Heart left ventricle (tissue), 16 donors: ENCODE measurements around the gene BMP2. TPM values are rescaled to one million over a fixed set of nuclear protein-coding genes. Genes with fewer than 3 reads are reported as not detected.
A peak's percentile ranks its signal among the peaks of the same experiment; 100 is the strongest.

Experiments
- ATAC-seq, 4 donors: fragments of 200-7000 bp; cut with Tn5 transposase; one replicate each; pipeline ENCODE4 v1.9.1; 2020 to 2022; ENCODE audit warnings: moderate library complexity in 4 of 4, mild to moderate bottlenecking in 3 of 4, moderate number of reproducible peaks in 1 of 4
- DNase-seq, 5 donors: peaks; one replicate each; pipeline ENCODE4 v3.0.0-alpha.2; 2020
- H3K27ac ChIP-seq, 12 donors: fragments of 200-600 bp; sonication (generic) in 4 of 12; one replicate each; pipeline versions ENCODE4 v1.5.0 to v1.8.0; 2016 to 2022; ENCODE audit warnings: mild to moderate bottlenecking in 2 of 12
- H3K27me3 ChIP-seq, 9 donors: fragments of 200-600 bp; sonication (generic) in 2 of 9; one replicate each; pipeline versions ENCODE4 v1.5.1 to v1.8.0; 2016 to 2022; ENCODE audit warnings: mild to moderate bottlenecking in 3 of 9
- H3K36me3 ChIP-seq, 9 donors: fragments of 200-600 bp; sonication (generic) in 2 of 9; one replicate each; pipeline versions ENCODE4 v1.5.0 to v1.8.0; 2018 to 2022; ENCODE audit warnings: mild to moderate bottlenecking in 2 of 9
- H3K4me1 ChIP-seq, 12 donors: fragments of 200-600 bp; sonication (generic) in 4 of 12; one replicate each; pipeline versions ENCODE4 v1.5.0 to v1.8.0; 2016 to 2022; ENCODE audit warnings: mild to moderate bottlenecking in 3 of 12
- H3K4me3 ChIP-seq, 12 donors: fragments of 200-600 bp; sonication (generic) in 4 of 12; one replicate each; pipeline versions ENCODE4 v1.5.0 to v1.8.0; 2017 to 2022; ENCODE audit warnings: mild to moderate bottlenecking in 9 of 12, moderate library complexity in 4 of 12
- H3K9me3 ChIP-seq, 12 donors: fragments of 200-600 bp; sonication (generic) in 4 of 12; one replicate each; pipeline versions ENCODE4 v1.5.0 to v1.8.0; 2016 to 2022; ENCODE audit warnings: mild to moderate bottlenecking in 1 of 12
- CTCF ChIP-seq, 12 donors: fragments of 200-600 bp; sonication (generic) in 4 of 12; IDR thresholded peaks; one replicate each; pipeline versions ENCODE4 v1.5.0 to v1.8.0; 2018 to 2022; ENCODE audit warnings: antibody characterized with exemption in 12 of 12, mild to moderate bottlenecking in 5 of 12
- POLR2A ChIP-seq, 2 donors: fragments of 450-650 bp; IDR thresholded peaks; one replicate each; pipeline ENCODE4 v1.6.1; 2017; ENCODE audit warnings: antibody characterized with exemption in 2 of 2, mild to moderate bottlenecking in 2 of 2, moderate library complexity in 2 of 2
- WGBS, 4 donors: extraction: QIAGEN DNeasy Blood & Tissue Kit in 2 of 4; methylation state at CpG; one replicate each; pipeline versions ENCODE4 v1.1.5 to v1.1.7; 2013 to 2018; 5-methylcytosine and 5-hydroxymethylcytosine counted together
- intact Hi-C, 10 donors: fragments of 100-400 bp; cut with DNase I; formaldehyde crosslinking; loops; one replicate each; pipeline versions ENCODE4 v1.11.1 to v1.14.2; 2022
- long read RNA-seq, 3 donors: library from polyadenylated mRNA; unstranded; transcript quantifications; one replicate each; pipeline ENCODE4 v2.0.0, GENCODE V29; 2020 to 2021
- polyA plus RNA-seq, 2 donors: library from polyadenylated mRNA; stranded (reverse); fragments of 200-250 nt; gene quantifications; one replicate each; pipeline ENCODE4 v1.2.3, GENCODE V29; 2013
- total RNA-seq, 9 donors: library from RNA; depleted of rRNA in 2 of 9; stranded (reverse); fragments of >200 nt in 2 of 9; fragmentation: NEBNext Ultra II Directional in 3 of 9; extraction: Animal tissue kit (Norgen Biotek cat#: 25700) in 3 of 9; gene quantifications; one replicate each; pipeline versions ENCODE4 v1.1.0 to v1.2.4, GENCODE V29; 2016 to 2023
- donor health status: ischemic (EF 13 %, LVEDD 7.1; RV severe dilation, severe dysfunction).
- donor health status: healthy with polysubstance abuse.
- donor health status: DM: no; HTN: yes; CAD: no.
- donor health status: DM: no; HTN: no; CAD: no.
- donor health status: ischemic (EF 25% LVEDD 6.9; RV normal size, moderate dysfunction).
- donor health status: ischemic (EF 25% LVEDD 5.7; RV mildly dilated, moderate dysfunction).
- donor health status: healthy.
- donor health status: DM: yes; HTN: yes; CAD: no.
- donor health status: ischemic (EF 35%, LVEDD 5.7; RV mildly dilated, moderate dysfunction).
- donor health status: nonischemic (EF 11% LVEDD 7.7; RV severe dilation, severe dysfunction).
- donor health status: DM: yes; HTN: yes; CAD: no.
- donor health status: PGD.
- donor health status: ischemic (EF 29% LVEDD 5.4; RV normal size, mild dysfunction).
- donor health status: nonischemic (EF 23%, LVEDD 6.1; RV moderate dilation, normal function).

Gene BMP2
- total RNA-seq, result 1 to 10 TPM in 7 of 9 donors, under 1 TPM in 2; 0.72 to 6.2 (median 2.3) TPM
- polyA plus RNA-seq, result 1 to 10 TPM in 1 of 2 donors, under 1 TPM in 1; 0.91 to 1.1 TPM
- long read RNA-seq, donor 1, partial matches to known transcripts, result 0 of 2 reads
- long read RNA-seq, donor 1, other reads (novel, unspliced or antisense), result 0 of 2 reads
- long read RNA-seq, donor 2, result 0 reads
- long read RNA-seq, donor 3, partial matches to known transcripts, result 0 of 2 reads
- long read RNA-seq, donor 3, other reads (novel, unspliced or antisense), result 1 of 2 reads

- H3K27me3 ChIP-seq, result peaks cover 0 to 47% (median 0%) of the 10 kb centered on the region in 9 donors
- H3K9me3 ChIP-seq, result no peaks in the 10 kb centered on the region
- peak within 1 kb of the TSS; percentile 19 to 82 (median 63) for H3K27ac ChIP-seq
- ATAC-seq (peak; percentile 58 to 85 (median 76)), DNase-seq (peak; percentile 55 to 76 (median 63))
- peaks cover 0 to 28% (median 8%) of the 10 kb centered on the region in 12 donors for H3K4me1 ChIP-seq
- intact Hi-C loops, result loop anchor here in 8 of 10 donors (2.0 to 10.0 kb wide), 12 partner anchors 130 to 1955 kb away; no protein-coding TSS in a partner anchor
- WGBS, 4 donors, result 1 to 2% (median 1%) methylated on average over 34 to 112 of the region's 112 CpGs
- H3K4me3 ChIP-seq, result peak within 1 kb of the TSS; percentile 59 to 89 (median 75)
- H3K36me3 ChIP-seq, result no peaks in the 10 kb centered on the region
- no peak for TF ChIP-seq POLR2A (IDR thresholded peaks at IDR 0.05)
- peak in 1 of 12 donors; percentile 3 for TF ChIP-seq CTCF (IDR thresholded peaks at IDR 0.05)
Observed at GRCh38 chr20:6767536-6768227, at the start of gene BMP2. TSS of gene BMP2 (plus strand) at chr20:6767686. CDS start at chr20:6770127, 2,441 bp downstream.

GRCh38 chr20:6718662-6719368 lies 48.7 kb upstream of the BMP2 start:
- 51 to 57% (median 53%) methylated on average over 7 of the region's 7 CpGs for WGBS, 4 donors
- TF ChIP-seq CTCF (IDR thresholded peaks at IDR 0.05) (no peak), POLR2A (IDR thresholded peaks at IDR 0.05) (no peak)
- intact Hi-C loops, result no loop called here
- Histone ChIP-seq H3K4me3 (no peak overlapping the region), H3K27ac (peak overlapping the region in 1 of 12 donors; percentile 34), H3K4me1 (peaks cover 0 to 18% (median 0%) of the 10 kb centered on the region in 12 donors), H3K9me3 (no peaks in the 10 kb centered on the region), H3K27me3 (no peaks in the 10 kb centered on the region), H3K36me3 (no peaks in the 10 kb centered on the region)
- ATAC-seq (peak in 2 of 4 donors; percentile 39 to 43), DNase-seq (no peak)

- TF ChIP-seq POLR2A (IDR thresholded peaks at IDR 0.05) (no peak), CTCF (IDR thresholded peaks at IDR 0.05) (no peak)
- Histone ChIP-seq H3K27ac (no peak overlapping the region), H3K27me3 (no peaks in the 10 kb centered on the region), H3K4me3 (no peak overlapping the region), H3K9me3 (no peaks in the 10 kb centered on the region), H3K4me1 (peaks cover 0 to 18% (median 0%) of the 10 kb centered on the region in 12 donors), H3K36me3 (no peaks in the 10 kb centered on the region)
- ATAC-seq (no peak), DNase-seq (no peak)
- WGBS, 4 donors, result 87 to 96% (median 95%) methylated on average over 4 of the region's 4 CpGs
- intact Hi-C loops, result no loop called here
Observed at GRCh38 chr20:6719369-6719721, 48.1 kb upstream of the BMP2 start.

- Histone ChIP-seq H3K4me1 (peaks cover 0 to 6% (median 0%) of the 10 kb centered on the region in 12 donors), H3K27me3 (no peaks in the 10 kb centered on the region), H3K27ac (no peak overlapping the region), H3K4me3 (no peak overlapping the region), H3K9me3 (no peaks in the 10 kb centered on the region), H3K36me3 (no peaks in the 10 kb centered on the region)
- WGBS, 4 donors, result 60 to 73% (median 71%) methylated on average over 1 of the region's 1 CpG
- intact Hi-C loops, result no loop called here
- ATAC-seq, result no peak
- no peak for TF ChIP-seq POLR2A (IDR thresholded peaks at IDR 0.05)
- no peak for TF ChIP-seq CTCF (IDR thresholded peaks at IDR 0.05)
- no peak for DNase-seq
Observed at GRCh38 chr20:6726761-6727160, 40.7 kb upstream of the BMP2 start.
